ENCODE data around the gene ZNF324. TPM values are rescaled to one million over a fixed set of nuclear protein-coding genes. Genes with fewer than 3 reads are reported as not detected.
A peak's percentile ranks its signal among the peaks of the same experiment; 100 is the strongest.

ZNF324 gene
- total RNA-seq, 1 donor from 2014 or later = 12.9 TPM

DNA sequence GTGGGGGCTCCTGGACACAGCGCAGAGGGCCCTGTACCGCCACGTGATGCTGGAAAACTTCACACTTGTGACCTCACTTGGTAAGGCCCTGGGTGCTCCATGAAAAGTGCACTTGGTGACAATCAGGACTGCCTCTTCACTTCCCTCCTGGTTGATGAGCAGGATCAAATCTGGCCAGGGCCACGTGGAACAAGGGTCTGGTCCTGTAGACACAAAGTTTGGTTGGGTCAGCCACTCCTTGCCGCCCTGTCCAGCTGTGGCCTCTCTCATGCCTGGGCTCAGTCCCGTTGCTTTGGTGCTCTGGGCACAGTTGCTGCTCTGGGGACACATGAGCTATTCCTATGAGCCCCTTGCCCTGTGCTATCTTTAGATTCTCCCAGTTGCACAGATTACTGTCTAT is 13.1 kb upstream of the ZNF324 start:
- H3K9me3 Mint-ChIP-seq (ENCODE audit: low read depth) = no peaks in the 10 kb centered on the region

DNA sequence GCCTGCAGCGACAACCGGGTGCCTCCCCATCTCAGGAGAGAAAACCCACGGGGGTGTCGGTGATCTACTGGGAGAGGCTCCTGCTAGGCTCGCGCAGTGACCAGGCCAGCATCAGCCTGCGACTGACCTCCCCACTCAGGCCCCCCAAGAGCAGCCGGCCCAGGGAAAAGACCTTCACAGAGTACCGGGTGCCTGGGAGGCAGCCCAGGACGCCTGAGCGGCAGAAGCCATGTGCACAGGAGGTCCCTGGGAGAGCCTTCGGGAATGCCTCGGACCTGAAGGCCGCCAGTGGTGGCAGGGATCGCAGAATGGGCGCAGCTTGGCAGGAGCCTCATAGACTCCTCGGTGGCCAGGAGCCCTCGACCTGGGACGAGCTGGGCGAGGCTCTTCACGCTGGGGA is 11.6 kb upstream of the ZNF324 start:
- H3K4me3 Mint-ChIP-seq (ENCODE audit: low read depth) = no peak overlapping the region
- DNase-seq (ENCODE audit: low spot score, unreplicated experiment) = no peak
- H3K9me3 Mint-ChIP-seq (ENCODE audit: low read depth) = no peaks in the 10 kb centered on the region
- H3K27me3 Mint-ChIP-seq = peaks cover 4% of the 10 kb centered on the region
- peaks cover 11% of the 10 kb centered on the region for H3K36me3 Mint-ChIP-seq (ENCODE audit: insufficient read depth)
- H3K4me1 Mint-ChIP-seq (ENCODE audit: low read depth) = peaks cover 8% of the 10 kb centered on the region
- TF ChIP-seq, protein P1, sequence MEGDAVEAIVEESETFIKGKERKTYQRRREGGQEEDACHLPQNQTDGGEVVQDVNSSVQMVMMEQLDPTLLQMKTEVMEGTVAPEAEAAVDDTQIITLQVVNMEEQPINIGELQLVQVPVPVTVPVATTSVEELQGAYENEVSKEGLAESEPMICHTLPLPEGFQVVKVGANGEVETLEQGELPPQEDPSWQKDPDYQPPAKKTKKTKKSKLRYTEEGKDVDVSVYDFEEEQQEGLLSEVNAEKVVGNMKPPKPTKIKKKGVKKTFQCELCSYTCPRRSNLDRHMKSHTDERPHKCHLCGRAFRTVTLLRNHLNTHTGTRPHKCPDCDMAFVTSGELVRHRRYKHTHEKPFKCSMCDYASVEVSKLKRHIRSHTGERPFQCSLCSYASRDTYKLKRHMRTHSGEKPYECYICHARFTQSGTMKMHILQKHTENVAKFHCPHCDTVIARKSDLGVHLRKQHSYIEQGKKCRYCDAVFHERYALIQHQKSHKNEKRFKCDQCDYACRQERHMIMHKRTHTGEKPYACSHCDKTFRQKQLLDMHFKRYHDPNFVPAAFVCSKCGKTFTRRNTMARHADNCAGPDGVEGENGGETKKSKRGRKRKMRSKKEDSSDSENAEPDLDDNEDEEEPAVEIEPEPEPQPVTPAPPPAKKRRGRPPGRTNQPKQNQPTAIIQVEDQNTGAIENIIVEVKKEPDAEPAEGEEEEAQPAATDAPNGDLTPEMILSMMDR (IDR thresholded peaks at IDR 0.05; ENCODE audit: unreplicated experiment) = no peak
- no peak overlapping the region for H3K27ac Mint-ChIP-seq

More for the DNA sequence above, 13.1 kb upstream of the ZNF324 start:
- Mint-ChIP-seq H3K27ac (no peak overlapping the region), H3K4me1 (ENCODE audit: low read depth) (peaks cover 8% of the 10 kb centered on the region), H3K4me3 (ENCODE audit: low read depth) (peak overlapping the region; percentile 26), H3K36me3 (ENCODE audit: insufficient read depth) (peaks cover 10% of the 10 kb centered on the region), H3K27me3 (peaks cover 13% of the 10 kb centered on the region)
- no peak for DNase-seq (ENCODE audit: low spot score, unreplicated experiment)
- TF ChIP-seq, protein P1 (IDR thresholded peaks at IDR 0.05; ENCODE audit: unreplicated experiment) = no peak

DNA sequence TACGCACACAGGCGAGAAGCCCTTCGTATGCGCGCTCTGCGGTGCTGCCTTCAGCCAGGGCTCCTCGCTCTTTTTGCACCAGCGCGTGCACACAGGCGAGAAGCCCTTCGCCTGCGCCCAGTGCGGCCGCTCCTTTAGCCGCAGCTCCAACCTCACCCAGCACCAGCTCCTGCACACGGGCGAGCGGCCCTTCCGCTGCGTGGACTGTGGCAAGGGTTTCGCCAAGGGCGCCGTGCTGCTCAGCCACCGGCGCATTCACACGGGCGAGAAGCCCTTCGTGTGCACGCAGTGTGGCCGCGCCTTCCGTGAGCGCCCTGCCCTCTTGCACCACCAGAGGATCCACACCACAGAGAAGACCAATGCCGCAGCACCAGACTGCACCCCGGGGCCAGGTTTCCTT is 10.8 kb upstream of the ZNF324 start:
- TF ChIP-seq, protein P1 (IDR thresholded peaks at IDR 0.05; ENCODE audit: unreplicated experiment) = no peak
- H3K4me3 Mint-ChIP-seq (ENCODE audit: low read depth) = no peak overlapping the region
- H3K27me3 Mint-ChIP-seq = no peaks in the 10 kb centered on the region
- H3K27ac Mint-ChIP-seq = no peak overlapping the region
- H3K36me3 Mint-ChIP-seq (ENCODE audit: insufficient read depth) = peaks cover 11% of the 10 kb centered on the region
- H3K4me1 Mint-ChIP-seq (ENCODE audit: low read depth) = peaks cover 5% of the 10 kb centered on the region
- H3K9me3 Mint-ChIP-seq (ENCODE audit: low read depth) = no peaks in the 10 kb centered on the region
- no peak for DNase-seq (ENCODE audit: low spot score, unreplicated experiment)

DNA sequence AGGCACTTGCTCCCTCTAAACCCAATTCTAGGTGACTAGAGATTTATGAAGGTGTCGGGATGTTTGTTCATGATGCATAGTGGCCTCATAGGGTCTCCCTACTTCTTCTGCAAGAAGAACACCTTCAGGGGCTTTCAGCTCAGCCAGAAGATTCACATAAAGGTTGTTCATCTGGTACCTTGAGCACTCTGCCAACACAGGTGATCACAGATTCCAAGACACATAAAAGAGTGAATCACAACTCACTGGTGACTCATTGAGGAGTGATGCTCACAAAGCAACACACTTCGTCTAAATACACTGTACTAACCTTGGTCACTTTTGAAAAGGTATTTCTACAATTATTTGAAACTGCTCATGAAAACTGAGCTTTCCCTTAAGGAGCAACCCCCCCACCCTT is 6.8 kb upstream of the ZNF324 start:
- TF ChIP-seq, protein P1 (IDR thresholded peaks at IDR 0.05; ENCODE audit: unreplicated experiment) = no peak
- Mint-ChIP-seq H3K9me3 (ENCODE audit: low read depth) (no peaks in the 10 kb centered on the region), H3K27me3 (no peaks in the 10 kb centered on the region), H3K36me3 (ENCODE audit: insufficient read depth) (peaks cover 9% of the 10 kb centered on the region), H3K4me1 (ENCODE audit: low read depth) (peaks cover 4% of the 10 kb centered on the region), H3K4me3 (ENCODE audit: low read depth) (no peak overlapping the region), H3K27ac (peak overlapping the region; percentile 41)
- no peak for DNase-seq (ENCODE audit: low spot score, unreplicated experiment)

DNA sequence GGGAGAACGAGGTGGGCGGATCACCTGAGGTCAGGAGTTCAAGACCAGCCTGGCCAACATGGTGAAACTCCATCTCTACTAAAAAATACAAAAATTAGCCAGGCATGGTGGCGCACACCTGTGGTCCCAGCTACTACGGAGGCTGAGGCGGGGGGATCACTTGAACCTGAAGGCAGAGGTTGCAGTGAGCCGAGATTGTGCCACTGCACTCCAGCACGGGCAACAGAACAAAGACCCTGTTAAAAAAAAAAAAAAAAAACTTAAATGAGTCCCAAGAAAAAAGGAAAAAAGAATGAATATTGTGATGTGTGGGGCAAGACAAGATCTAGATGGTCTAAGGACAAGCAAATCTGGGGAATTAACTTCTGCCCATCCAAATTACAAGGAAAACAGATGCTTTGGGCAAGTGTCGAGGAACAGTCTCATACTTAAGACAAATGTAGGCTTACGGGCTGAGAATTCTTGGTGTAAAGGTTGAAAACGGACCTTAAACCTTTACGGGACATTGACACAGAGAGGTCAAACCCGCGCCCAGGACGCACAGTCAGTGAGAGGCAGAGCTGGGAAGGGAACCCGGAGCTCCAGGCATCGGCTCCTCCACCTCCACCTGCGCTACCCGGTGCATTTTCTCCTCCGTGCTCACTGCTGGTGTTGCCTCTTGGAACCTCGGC is 656 bp upstream of the ZNF324 start:
- Mint-ChIP-seq H3K27ac (peak overlapping the region; percentile 82), H3K27me3 (no peaks in the 10 kb centered on the region), H3K36me3 (ENCODE audit: insufficient read depth) (peaks cover 2% of the 10 kb centered on the region), H3K4me3 (ENCODE audit: low read depth) (peak overlapping the region; percentile 78), H3K4me1 (ENCODE audit: low read depth) (peaks cover 19% of the 10 kb centered on the region), H3K9me3 (ENCODE audit: low read depth) (no peaks in the 10 kb centered on the region)
- TF ChIP-seq, protein P1 (IDR thresholded peaks at IDR 0.05; ENCODE audit: unreplicated experiment) = no peak
- DNase-seq (ENCODE audit: low spot score, unreplicated experiment) = no peak
